Right cardiac atrium (tissue), 5 donors: ENCODE results near the gene CAPRIN2. TPM values are rescaled to one million over a fixed set of nuclear protein-coding genes. Genes with fewer than 3 reads are reported as not detected.

Experiments used
- ATAC-seq, 2 donors: fragments of 200-7000 bp; cut with Tn5 transposase; one replicate each; pipeline versions ENCODE4 v1.8.0 to v1.9.1; 2020; ENCODE audit warnings: moderate library complexity in 2 of 2, mild to moderate bottlenecking in 1 of 2
- DNase-seq, 3 donors: peaks; one replicate each; pipeline ENCODE4 v3.0.0-alpha.2; 2020
- H3K27ac ChIP-seq: one replicate; pipeline ENCODE4 v1.5.1; 2013; ENCODE audit warnings: mild to moderate bottlenecking, low read length, control low read depth, moderate library complexity
- H3K27me3 ChIP-seq: one replicate; pipeline ENCODE4 v1.6.1; 2013; ENCODE audit not compliant: control insufficient read depth, insufficient read depth
- H3K4me1 ChIP-seq: one replicate; pipeline ENCODE4 v1.6.1; 2013; ENCODE audit warnings: low read length; ENCODE audit not compliant: control insufficient read depth, insufficient read depth
- H3K4me3 ChIP-seq: one replicate; pipeline ENCODE4 v1.5.1; 2013; ENCODE audit warnings: low read length, control low read depth
- H3K9me3 ChIP-seq: one replicate; pipeline ENCODE4 v1.6.1; 2013; ENCODE audit warnings: low read length; ENCODE audit not compliant: control insufficient read depth
- WGBS: extraction: QIAGEN DNeasy Blood & Tissue Kit; methylation state at CpG from one replicate; pipeline ENCODE4 v1.1.7; 2013; 5-methylcytosine and 5-hydroxymethylcytosine counted together
- intact Hi-C, 4 donors: fragments of 100-400 bp; cut with DNase I; formaldehyde crosslinking; loops; one replicate each; pipeline versions ENCODE4 v1.11.0 to v1.14.0; 2022 to 2023
- polyA plus RNA-seq: library from polyadenylated mRNA; stranded (reverse); fragments of 200-250 nt; gene quantifications from one replicate; pipeline ENCODE4 v1.2.3, GENCODE V29; 2013
- total RNA-seq, 4 donors: library from RNA; stranded (reverse); fragmentation: NEBNext Ultra II Directional; extraction: Animal tissue kit (Norgen Biotek cat#: 25700); gene quantifications; one replicate each; pipeline ENCODE4 v1.2.1, GENCODE V29; 2021
- donor health status: healthy with polysubstance abuse.
- donor health status: DM: no; HTN: yes; CAD: no.
- donor health status: DM: no; HTN: no; CAD: no.
- donor health status: DM: no; HTN: yes; CAD: no; lungs with severe emphysema.
- donor health status: DM: yes; HTN: yes; CAD: no.

CAPRIN2 gene
- total and polyA plus RNA-seq, 5 donors: 18.6 to 39.6 (median 30.2) TPM

DNA sequence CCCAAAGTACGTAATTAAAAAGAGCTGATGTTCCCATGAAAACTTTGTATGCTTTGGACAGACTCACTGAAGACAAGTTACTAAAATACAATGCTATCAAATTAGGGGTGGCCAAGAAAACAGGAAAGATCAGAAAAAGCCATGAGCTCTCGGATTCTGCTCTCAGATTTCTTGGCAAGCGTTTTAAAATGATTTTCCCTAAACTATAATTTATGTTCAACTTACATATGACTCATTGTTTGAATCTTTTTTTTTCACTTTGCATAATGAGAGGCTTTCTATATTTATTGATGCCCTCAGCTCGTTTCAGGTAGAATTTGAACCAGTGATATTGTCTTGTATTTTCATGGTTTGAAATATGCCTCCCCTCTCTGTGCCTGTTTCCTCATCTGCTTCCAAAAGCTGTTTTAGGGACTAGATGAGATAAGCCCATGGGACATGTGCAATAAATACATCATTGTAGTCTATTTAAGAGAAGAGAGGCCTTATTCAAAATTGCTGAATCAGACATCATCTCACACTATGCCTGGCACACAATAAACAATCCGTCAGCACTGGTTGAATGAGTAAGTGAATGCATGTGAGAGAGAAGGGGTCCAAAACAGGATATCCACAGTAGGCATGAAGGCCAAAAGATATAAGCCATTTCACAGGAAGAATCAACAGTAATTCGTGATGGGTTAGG lies 54.4 kb downstream of the CAPRIN2 start:
- no peak for ATAC-seq
- no peak overlapping the region for H3K4me3 ChIP-seq
- H3K27ac ChIP-seq: no peak overlapping the region
- 46% methylated on average over 6 of the region's 6 CpGs for WGBS
- DNase-seq: no peak
- no peaks in the 10 kb centered on the region for H3K9me3 ChIP-seq
- no peaks in the 10 kb centered on the region for H3K27me3 ChIP-seq
- H3K4me1 ChIP-seq: no peaks in the 10 kb centered on the region
- intact Hi-C loops: no loop called here

DNA sequence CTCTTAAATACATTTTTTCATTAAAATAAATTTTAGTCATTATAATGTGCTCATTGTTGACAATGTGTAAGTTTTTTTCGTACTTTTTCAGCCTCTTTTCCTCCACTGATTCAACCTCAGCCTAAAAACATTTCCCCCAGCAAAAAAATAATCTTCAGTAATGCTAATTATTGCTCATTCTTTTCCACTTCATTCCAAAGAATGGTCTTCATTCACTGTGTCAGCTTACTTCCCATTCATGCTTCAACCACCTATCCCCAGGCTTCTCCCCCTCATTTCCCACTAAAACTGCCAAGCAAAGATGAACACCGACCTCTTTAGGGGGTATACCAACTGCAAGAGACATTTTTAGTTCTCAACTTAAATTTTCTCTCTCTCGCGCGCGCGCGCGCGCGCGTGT lies 56.4 kb downstream of the CAPRIN2 start:
- WGBS: 86% methylated on average over 12 of the region's 12 CpGs
- DNase-seq (no peak), ATAC-seq (no peak)
- intact Hi-C loops: no loop called here
- H3K4me3 ChIP-seq: no peak overlapping the region
- no peak overlapping the region for H3K27ac ChIP-seq
- H3K9me3 ChIP-seq: no peaks in the 10 kb centered on the region
- no peaks in the 10 kb centered on the region for H3K27me3 ChIP-seq
- H3K4me1 ChIP-seq: peaks cover 4% of the 10 kb centered on the region

DNA sequence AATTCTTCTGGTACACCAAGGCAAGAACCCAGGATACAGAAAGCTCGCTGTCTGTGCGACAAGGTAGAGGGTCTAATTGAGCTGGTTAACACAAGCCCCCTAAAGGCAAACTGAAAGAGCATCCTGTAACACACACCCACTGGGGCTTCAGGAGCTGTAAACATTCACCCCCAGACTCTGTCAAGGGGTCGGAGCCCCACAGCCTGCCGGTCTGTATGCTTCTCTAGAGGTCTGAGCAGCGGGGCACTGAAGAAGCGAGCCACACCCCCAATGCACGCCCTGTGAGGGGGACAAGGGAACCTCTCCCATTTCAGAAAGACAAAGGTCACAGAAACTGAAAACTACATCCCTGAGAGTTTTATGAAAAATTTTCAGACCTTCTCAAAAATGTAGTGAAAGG lies 57.8 kb downstream of the CAPRIN2 start:
- Histone ChIP-seq H3K4me1 (peaks cover 4% of the 10 kb centered on the region), H3K4me3 (no peak overlapping the region), H3K27ac (no peak overlapping the region), H3K9me3 (no peaks in the 10 kb centered on the region), H3K27me3 (no peaks in the 10 kb centered on the region)
- WGBS: 90% methylated on average over 7 of the region's 7 CpGs
- intact Hi-C loops: no loop called here
- DNase-seq (no peak), ATAC-seq (no peak)

- no peak overlapping the region for H3K27ac ChIP-seq
- ATAC-seq (no peak), DNase-seq (peak in 1 of 3 donors; percentile 40)
- WGBS: 87% methylated on average over 14 of the region's 14 CpGs
- H3K4me3 ChIP-seq: peak overlapping the region; percentile 81
- intact Hi-C loops: no loop called here
- no peaks in the 10 kb centered on the region for H3K9me3 ChIP-seq
- peaks cover 4% of the 10 kb centered on the region for H3K4me1 ChIP-seq
- H3K27me3 ChIP-seq: no peaks in the 10 kb centered on the region
These were observed 58.3 kb downstream of the CAPRIN2 start for GRCh38 chr12:30696486-30696885.

GRCh38 chr12:30696103-30696408 lies 58.7 kb downstream of the CAPRIN2 start:
- intact Hi-C loops: no loop called here
- DNase-seq (no peak), ATAC-seq (no peak)
- H3K27ac ChIP-seq: peak overlapping the region; percentile 29
- H3K27me3 ChIP-seq: no peaks in the 10 kb centered on the region
- peak overlapping the region; percentile 81 for H3K4me3 ChIP-seq
- 11% methylated on average over 6 of the region's 6 CpGs for WGBS
- peaks cover 8% of the 10 kb centered on the region for H3K4me1 ChIP-seq
- no peaks in the 10 kb centered on the region for H3K9me3 ChIP-seq

- H3K27me3 ChIP-seq: no peaks in the 10 kb centered on the region
- no peaks in the 10 kb centered on the region for H3K9me3 ChIP-seq
- under 1% methylated on average over 71 of the region's 71 CpGs for WGBS
- H3K4me1 ChIP-seq: peaks cover 8% of the 10 kb centered on the region
- peak within 1 kb of the TSS; percentile 81 for H3K4me3 ChIP-seq
- ATAC-seq (peak; percentile 97), DNase-seq (peak; percentile 96 to 98 (median 97))
- intact Hi-C loops: no loop called here
- peak within 1 kb of the TSS; percentile 29 for H3K27ac ChIP-seq
These were observed 59.3 kb downstream of the CAPRIN2 start, which contains the start of gene IPO8 for GRCh38 chr12:30695199-30696102. TSS of gene IPO8 (minus strand) at chr12:30695869. CDS start at chr12:30695647, 222 bp downstream.

DNA sequence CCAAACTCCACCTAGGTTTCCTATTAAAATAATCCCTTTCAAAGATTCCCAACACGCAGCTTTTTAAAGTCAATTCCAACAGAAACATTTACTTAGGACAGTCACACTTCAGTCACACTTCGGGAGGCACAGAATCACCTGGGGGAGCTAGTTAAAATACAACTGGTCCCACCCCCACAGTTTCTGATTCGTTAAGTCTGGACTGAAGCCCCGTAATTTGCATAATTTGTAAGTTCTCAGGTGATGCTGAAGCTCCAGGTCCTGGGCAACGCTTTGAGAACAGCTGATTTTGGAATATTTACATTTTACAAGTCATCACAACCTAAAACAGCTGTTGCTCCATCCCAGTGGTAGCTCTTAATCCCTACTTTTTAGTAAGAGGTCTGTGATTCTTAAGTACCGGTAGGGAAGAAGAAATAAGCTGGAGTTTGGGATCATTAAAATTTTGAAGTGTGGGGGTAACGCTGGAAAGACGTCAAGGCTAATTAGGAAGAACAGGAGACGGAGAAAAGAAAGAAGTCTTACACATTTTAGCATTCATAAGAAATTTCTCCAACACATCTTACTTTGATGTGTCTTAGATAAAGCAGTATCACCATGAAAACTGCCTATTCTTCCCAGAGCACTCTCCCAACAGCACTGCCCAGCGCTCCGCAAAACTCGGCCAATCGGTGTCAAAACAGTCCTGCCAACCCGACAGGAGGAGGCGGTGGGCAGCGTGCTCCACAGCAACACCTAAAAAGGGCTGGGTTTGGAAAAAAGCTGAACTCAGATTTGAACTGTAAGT lies 60.1 kb downstream of the CAPRIN2 start:
- peak; percentile 47 to 62 for ATAC-seq
- intact Hi-C loops: no loop called here
- peak; percentile 27 to 68 (median 53) for DNase-seq
- Histone ChIP-seq H3K27ac (no peak overlapping the region), H3K27me3 (no peaks in the 10 kb centered on the region), H3K4me1 (peaks cover 8% of the 10 kb centered on the region), H3K4me3 (peak overlapping the region; percentile 81), H3K9me3 (no peaks in the 10 kb centered on the region)
- 14% methylated on average over 16 of the region's 16 CpGs for WGBS

- intact Hi-C loops: no loop called here
- no peak overlapping the region for H3K4me3 ChIP-seq
- H3K9me3 ChIP-seq: no peaks in the 10 kb centered on the region
- no peaks in the 10 kb centered on the region for H3K27me3 ChIP-seq
- H3K27ac ChIP-seq: no peak overlapping the region
- 68% methylated on average over 5 of the region's 5 CpGs for WGBS
- ATAC-seq (no peak), DNase-seq (no peak)
- peaks cover 8% of the 10 kb centered on the region for H3K4me1 ChIP-seq
These were observed 62.3 kb downstream of the CAPRIN2 start for GRCh38 chr12:30692470-30692869.

- intact Hi-C loops: no loop called here
- Histone ChIP-seq H3K4me1 (peaks cover 8% of the 10 kb centered on the region), H3K27me3 (no peaks in the 10 kb centered on the region), H3K4me3 (no peak overlapping the region), H3K27ac (no peak overlapping the region), H3K9me3 (no peaks in the 10 kb centered on the region)
- WGBS: 44% methylated on average over 4 of the region's 4 CpGs
- ATAC-seq: peak; percentile 65 to 68
- peak in 2 of 3 donors; percentile 16 to 32 for DNase-seq
These were observed 63.5 kb downstream of the CAPRIN2 start for GRCh38 chr12:30691122-30691879.

- no peaks in the 10 kb centered on the region for H3K9me3 ChIP-seq
- WGBS: 89% methylated on average over 2 of the region's 2 CpGs
- intact Hi-C loops: no loop called here
- H3K27ac ChIP-seq: no peak overlapping the region
- no peak for DNase-seq
- no peak for ATAC-seq
- peaks cover 4% of the 10 kb centered on the region for H3K4me1 ChIP-seq
- no peaks in the 10 kb centered on the region for H3K27me3 ChIP-seq
- no peak overlapping the region for H3K4me3 ChIP-seq
These were observed 67.3 kb downstream of the CAPRIN2 start for GRCh38 chr12:30687265-30687986.
